T-helper 22 cell (primary cell): ENCODE results near the gene CRISPLD2.
"Not testable (repeated sequence)": the region's sequence is repeated elsewhere in the genome, so short reads cannot be mapped to it uniquely, and the experiment has no call there.

ENCODE experiments used
- DNase-seq: peaks from one replicate; pipeline ENCODE4 v3.0.0-alpha.2; 2020; ENCODE audit warnings: low read depth

Gene CRISPLD2

GRCh38 chr16:84822990-84823389, 3.2 kb downstream of the CRISPLD2 start:
- no peak for DNase-seq

- DNase-seq = no peak
Observed at GRCh38 chr16:84823484-84823883, 3.7 kb downstream of the CRISPLD2 start.

DNA sequence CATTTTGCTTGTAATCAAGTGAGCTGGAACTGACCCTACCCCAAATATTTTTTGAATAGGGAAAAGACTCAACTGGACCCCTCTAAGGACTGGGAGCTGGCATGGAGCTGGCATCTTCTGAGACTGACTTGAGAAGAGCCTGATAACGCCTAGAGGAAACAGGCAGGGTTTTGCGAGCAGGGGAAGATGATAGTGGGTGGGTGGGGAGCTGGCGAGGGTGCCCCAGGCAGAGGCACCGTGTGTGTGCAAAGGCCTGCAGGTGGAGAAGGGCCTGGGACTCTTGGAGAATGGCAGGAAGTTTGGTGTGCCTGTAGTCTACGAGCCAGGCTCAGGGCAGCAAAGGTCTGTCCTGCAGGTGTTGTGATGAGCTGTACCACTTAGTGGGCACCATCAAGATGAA, 4.1 kb downstream of the CRISPLD2 start:
- DNase-seq = no peak

DNA sequence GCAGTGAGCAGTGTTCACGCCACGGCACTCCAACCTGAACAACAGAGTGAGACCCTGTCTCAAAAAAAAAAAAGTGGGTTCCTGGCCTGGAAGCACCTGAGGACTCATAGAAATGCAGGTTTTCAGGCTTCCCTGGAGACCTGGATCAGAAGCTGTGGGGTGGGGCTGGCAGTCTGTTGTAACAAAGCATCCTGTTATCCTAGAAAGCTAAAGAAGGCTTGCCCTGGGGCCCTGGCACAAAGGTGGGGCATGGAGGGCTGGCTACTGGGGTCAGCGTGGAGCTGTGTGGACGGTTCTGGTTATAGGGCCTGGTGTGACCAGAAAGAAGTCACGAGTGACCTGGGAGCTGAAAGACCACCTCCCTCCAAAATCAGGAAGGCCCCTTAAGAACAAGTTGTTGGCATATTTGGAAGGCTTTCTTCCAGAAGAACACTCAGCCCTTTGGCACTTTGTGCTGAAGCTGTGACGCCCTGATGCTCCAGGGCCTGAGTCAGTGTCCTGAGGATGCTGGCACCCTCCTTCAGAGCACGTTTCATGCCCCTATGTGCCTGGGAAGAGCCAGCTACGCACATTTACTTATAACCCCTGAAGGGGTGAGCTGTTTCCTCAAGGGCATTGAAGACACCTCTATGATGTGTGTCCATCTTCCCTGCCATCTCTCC, 6.2 kb downstream of the CRISPLD2 start:
- no peak for DNase-seq

DNA sequence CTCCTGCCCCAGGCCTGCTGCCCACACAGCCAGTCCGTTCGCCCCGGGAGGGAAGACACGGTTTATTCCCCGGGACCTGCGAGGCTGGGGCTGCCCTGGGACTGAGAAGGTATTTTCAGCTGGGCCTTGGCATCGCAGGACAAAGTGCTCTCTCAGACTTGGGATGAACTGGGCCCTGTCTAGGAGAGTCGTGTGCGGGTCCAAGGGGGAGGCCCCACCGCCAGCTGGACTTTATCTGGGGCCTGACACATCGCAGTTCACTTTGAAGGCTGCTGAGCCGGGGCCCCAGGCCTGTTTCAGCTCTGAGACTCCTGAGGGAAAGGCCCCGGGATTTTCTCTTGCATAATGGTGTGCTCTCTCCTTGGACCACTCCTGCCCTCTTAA, 6.8 kb downstream of the CRISPLD2 start:
- DNase-seq = no peak

- DNase-seq = no peak
Observed at GRCh38 chr16:84827131-84827574, 7.4 kb downstream of the CRISPLD2 start.

DNA sequence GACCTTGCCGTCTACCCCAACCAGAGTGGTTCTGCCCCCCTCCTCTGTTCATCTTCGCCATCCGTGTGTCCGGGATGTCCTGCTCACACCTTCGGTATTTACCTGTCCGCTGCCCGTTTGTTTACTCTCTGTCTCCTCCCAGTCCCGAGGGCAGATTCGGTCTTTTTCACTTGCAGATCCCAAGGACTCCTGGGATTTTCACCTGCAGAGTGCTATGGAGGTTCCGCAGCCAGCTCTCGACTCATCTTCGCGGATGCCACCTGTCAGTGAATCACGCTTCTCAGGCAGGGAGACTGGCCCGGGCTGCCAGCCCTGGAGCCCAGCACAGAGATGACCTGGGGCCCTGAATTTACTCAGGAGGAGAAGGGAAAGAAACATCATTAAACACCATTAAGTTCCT, 8.1 kb downstream of the CRISPLD2 start:
- no peak for DNase-seq

- no peak for DNase-seq
Observed at GRCh38 chr16:84828322-84828721, 8.5 kb downstream of the CRISPLD2 start.

DNA sequence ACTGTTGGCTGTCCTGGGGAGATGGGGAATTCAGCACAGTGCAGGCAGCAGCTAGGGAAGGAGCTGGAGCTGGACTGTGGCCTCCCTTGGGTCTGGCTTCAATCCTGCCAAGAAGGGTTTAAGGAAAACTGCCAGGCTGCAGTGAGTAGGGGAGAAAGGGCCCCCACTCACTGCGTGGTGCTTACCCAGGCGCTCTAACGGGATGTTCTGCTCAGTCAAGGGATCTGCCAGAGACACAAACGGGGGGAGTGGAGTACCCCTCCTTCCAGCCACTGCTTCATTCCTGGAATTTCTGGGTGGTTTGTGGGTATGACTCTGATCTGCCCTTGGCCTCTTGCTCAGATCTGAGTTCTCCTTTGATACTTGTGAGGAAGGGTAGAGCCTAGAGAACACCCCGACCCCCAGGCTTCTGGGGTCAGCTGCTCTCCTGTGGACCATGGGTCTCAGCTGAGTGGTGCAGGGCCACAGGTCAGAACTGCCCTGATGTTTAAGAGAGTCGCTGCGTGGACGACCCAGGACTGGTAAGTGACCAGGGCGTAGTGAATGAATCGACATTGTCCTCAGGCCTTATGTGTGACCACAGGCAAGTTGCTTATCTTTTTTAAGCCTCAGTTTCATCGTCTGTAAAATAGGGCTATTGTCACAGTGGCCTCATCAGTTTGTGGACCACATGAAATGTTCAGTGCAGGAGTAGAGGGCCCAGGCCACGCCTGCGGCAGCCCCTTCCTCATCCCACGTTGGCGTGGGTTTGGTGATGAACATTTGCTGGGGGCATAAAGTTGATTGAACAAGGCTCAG, 9.6 kb downstream of the CRISPLD2 start:
- DNase-seq = no peak

- no peak for DNase-seq
Observed at GRCh38 chr16:84830765-84831384, 11.1 kb downstream of the CRISPLD2 start.

GRCh38 chr16:84831728-84832127, 11.9 kb downstream of the CRISPLD2 start:
- not testable (repeated sequence) for DNase-seq

DNA sequence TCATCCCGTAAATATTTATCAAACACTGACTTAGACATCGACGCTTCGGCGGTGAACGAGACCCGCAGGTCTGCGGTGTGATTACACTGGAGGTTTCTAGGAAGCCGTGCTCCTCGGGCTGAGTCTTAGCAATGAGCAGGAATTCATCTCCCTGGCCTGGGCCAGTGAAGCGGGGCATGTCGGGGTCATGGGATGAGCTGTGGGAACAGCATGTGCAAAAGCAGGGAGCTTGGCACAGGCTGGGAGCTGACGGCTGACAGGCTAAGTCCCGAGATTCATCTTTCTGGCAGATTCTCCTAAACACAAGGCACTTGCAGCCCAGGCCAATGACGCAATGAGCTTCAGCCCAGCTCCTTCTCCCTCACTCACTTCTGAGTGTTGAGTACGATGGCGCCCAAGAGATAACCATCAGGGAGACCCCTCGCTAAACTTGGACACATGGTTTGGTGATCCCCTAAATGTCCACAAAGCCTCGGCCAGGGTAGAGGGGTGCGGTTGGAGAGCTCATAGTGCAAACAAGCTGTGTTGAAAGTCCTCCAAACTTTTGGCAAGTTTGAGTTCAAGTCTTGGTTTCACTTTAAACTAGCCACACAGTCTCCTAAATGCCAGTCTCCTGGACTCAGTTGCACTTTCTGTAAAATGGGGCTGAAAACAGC, 12.8 kb downstream of the CRISPLD2 start:
- DNase-seq = no peak

GRCh38 chr16:84833144-84833500, 13.3 kb downstream of the CRISPLD2 start:
- DNase-seq = no peak

- no peak for DNase-seq
Observed at GRCh38 chr16:84833542-84834402, 14.0 kb downstream of the CRISPLD2 start.

DNA sequence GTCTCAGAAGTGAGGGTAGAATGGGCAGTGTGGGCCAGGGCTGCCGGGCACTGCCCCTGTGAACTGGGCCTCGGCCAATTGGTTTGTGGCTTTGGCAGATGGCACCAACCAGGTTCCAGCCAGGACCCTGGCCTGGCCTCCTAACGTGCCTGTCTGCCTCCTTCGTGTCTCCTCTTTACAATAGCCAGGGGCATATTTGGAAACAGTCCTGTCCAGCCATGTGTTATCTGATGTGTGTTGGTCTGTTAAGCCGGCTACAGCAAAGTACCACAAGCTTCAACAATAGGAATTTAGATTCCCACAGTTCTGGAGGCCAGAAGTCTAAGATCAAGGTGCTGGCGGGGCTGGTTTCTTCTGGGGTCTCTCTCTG, 14.6 kb downstream of the CRISPLD2 start:
- no peak for DNase-seq

DNA sequence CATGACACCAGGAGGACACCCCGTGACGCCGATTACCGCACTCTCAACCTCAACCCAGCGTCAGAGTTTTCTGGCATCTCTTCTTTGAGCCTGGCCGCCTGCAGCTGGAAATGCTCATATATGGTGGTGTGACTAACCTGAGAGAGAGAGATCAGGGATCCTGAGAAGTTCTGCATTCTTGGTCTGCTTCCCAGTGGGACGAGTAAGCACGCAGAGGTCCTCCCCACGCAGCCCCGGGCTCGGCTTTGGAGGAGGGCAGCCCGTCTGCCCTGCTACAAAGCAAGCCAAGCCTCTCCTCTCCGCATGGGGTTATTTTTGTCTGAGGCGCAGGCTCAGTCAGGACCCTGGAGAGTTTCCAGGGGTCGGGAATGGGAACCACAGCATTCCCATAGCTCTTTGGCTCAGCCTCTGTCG, 16.5 kb downstream of the CRISPLD2 start:
- DNase-seq = no peak

DNA sequence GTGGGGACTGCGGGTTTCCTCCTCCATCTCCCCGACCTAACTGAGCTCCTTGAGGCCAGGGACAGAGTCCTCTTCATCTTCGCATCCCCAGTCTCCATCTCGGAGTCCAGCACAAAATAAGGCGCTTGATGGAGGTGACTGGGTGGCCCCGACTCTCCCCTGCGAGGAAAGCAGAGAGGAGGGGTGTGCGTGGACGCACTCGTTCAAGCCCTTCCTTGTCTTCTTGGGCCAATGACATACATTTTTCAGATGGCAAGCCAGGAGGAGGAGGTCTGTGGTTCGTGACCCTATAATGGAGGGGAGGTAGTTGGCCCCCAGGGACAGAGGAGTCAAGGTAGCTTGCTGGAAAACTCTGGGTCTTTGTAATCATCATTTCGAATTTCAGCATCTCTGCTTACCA, 17.2 kb downstream of the CRISPLD2 start:
- no peak for DNase-seq

GRCh38 chr16:84838383-84838948, 18.7 kb downstream of the CRISPLD2 start:
- DNase-seq = no peak

- DNase-seq = no peak
Observed at GRCh38 chr16:84839054-84839453, 19.3 kb downstream of the CRISPLD2 start.

- DNase-seq = no peak
Observed at GRCh38 chr16:84839956-84840355, 20.2 kb downstream of the CRISPLD2 start.
